Fibroblast of lung (primary cell): ENCODE measurements around the gene SECTM1. TPM values are rescaled to one million over a fixed set of nuclear protein-coding genes. Genes with fewer than 3 reads are reported as not detected.

ENCODE experiments used
- DNase-seq, 2 donors: peaks; one replicate each; pipeline versions ENCODE4 v3.0.0 to v3.0.0-alpha.2; 2010; ENCODE audit warnings: low read depth in 2 of 2
- H2AFZ ChIP-seq: 2 replicates; pipeline ENCODE4 v1.5.1; 2012; ENCODE audit warnings: low read length, control low read depth, inconsistent platforms
- H3K27ac ChIP-seq: 2 replicates; pipeline ENCODE4 v1.5.1; 2011; ENCODE audit warnings: low read length, control low read depth; ENCODE audit not compliant: insufficient read depth
- H3K27me3 ChIP-seq: 2 replicates; pipeline ENCODE4 v1.5.1; 2011; ENCODE audit warnings: mild to moderate bottlenecking, low read length; ENCODE audit not compliant: control insufficient read depth, insufficient read depth
- H3K36me3 ChIP-seq: 2 replicates; pipeline ENCODE4 v1.5.1; 2011; ENCODE audit warnings: low read length; ENCODE audit not compliant: control insufficient read depth, insufficient read depth
- H3K4me1 ChIP-seq: 2 replicates; pipeline ENCODE4 v1.5.1; 2011; ENCODE audit warnings: low read length; ENCODE audit not compliant: control insufficient read depth, insufficient read depth; ENCODE audit errors: extremely low read depth
- H3K4me2 ChIP-seq: 2 replicates; pipeline ENCODE4 v1.5.1; 2011; ENCODE audit warnings: low read length, control low read depth; ENCODE audit not compliant: insufficient read depth; ENCODE audit errors: extremely low read depth
- H3K4me3 ChIP-seq, 4 experiments: fragments of 200-600 bp in 1 of 4; sonication (generic) in 1 of 4; replicated peaks in 1 of 4; 2 replicates each; pipeline ENCODE4 v1.5.1; 2011 to 2016; ENCODE audit warnings: low read length in 4 of 4, low read depth in 3 of 4, mild to moderate bottlenecking in 3 of 4, control low read depth in 2 of 4, inconsistent platforms in 1 of 4, mixed read lengths in 1 of 4; ENCODE audit not compliant: insufficient read depth in 1 of 4; ENCODE audit errors: control extremely low read depth in 1 of 4
- H3K79me2 ChIP-seq: 2 replicates; pipeline ENCODE4 v1.5.1; 2012; ENCODE audit warnings: mild to moderate bottlenecking, low read length, inconsistent platforms; ENCODE audit not compliant: control insufficient read depth, insufficient read depth
- H3K9ac ChIP-seq: 2 replicates; pipeline ENCODE4 v1.5.1; 2011; ENCODE audit warnings: mild to moderate bottlenecking, low read length, control low read depth; ENCODE audit not compliant: insufficient read depth
- H3K9me3 ChIP-seq: 2 replicates; pipeline ENCODE4 v1.5.1; 2012; ENCODE audit warnings: low read depth, low read length; ENCODE audit not compliant: control insufficient read depth, insufficient read depth
- H4K20me1 ChIP-seq: 2 replicates; pipeline ENCODE4 v1.5.1; 2011; ENCODE audit warnings: low read length; ENCODE audit not compliant: control insufficient read depth, insufficient read depth; ENCODE audit errors: extremely low read depth
- CTCF ChIP-seq, 2 donors: IDR thresholded peaks in 1 of 2; conservative IDR thresholded peaks in 1 of 2; 1 replicate in 1 of 2; 2 replicates in 1 of 2; pipeline ENCODE4 v1.5.1; 2011 to 2012; ENCODE audit warnings: low read length in 2 of 2, control low read depth in 1 of 2, inconsistent platforms in 1 of 2, low read depth in 1 of 2, mild to moderate bottlenecking in 1 of 2
- EZH2 ChIP-seq: IDR thresholded peaks from 2 replicates; pipeline ENCODE4 v1.5.1; 2012; ENCODE audit warnings: low read length, control low read depth, mild to moderate bottlenecking; ENCODE audit errors: missing control alignments
- polyA plus RNA-seq, 2 donors: library from polyadenylated mRNA; depleted of rRNA in 1 of 2; stranded (reverse) in 1 of 2; unstranded in 1 of 2; fragments of >200 nt; gene quantifications; 2 replicates each; pipeline ENCODE4 v1.2.1, GENCODE V29; 2011 to 2012; ENCODE audit warnings: missing spikeins in 1 of 2
- total RNA-seq: library from RNA; depleted of rRNA; stranded (reverse); fragments of >200 nt; gene quantifications from 2 replicates; pipeline ENCODE4 v1.2.1, GENCODE V29; 2014

SECTM1 gene
- total and polyA plus RNA-seq, 2 donors (not counting 1 experiment from before 2014, with no cell fraction given): 17.3 to 17.5 TPM

DNA sequence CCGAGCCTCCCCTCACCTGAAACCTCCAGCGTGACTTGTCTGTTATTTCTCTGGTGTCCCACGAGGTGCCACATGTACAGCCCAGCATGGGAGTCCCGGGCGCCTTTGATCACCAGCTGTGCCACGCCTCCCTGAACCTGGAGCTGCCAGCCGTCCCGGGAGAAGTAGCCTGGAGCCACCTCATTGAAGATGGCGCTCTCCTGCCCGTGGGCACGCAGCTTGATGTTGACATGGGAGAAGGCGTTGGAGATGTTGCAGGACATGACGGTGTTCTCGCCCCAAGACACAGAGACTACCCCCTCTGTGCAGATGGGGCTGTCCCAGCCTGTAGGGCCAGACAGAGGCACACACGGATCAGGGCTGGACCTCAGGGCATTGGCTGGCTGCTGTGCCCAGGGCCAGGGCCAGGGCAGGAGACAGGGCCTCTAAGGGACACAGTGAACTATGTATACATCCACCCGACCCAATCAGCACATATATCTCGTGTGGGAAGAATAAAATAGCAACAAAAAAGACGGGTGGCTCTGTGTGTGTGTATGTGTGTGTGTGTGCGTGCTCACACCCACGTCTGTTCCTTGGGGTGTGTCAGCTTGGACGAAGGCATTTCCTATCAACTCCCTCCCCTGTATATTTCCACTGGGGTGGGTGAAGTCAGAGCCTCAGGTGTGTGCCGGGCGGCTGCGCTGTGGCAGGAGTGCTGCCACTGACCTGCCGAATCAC lies 8.8 kb downstream of the SECTM1 start:
- H2AFZ ChIP-seq: no peak overlapping the region
- H3K4me2 ChIP-seq: no peak overlapping the region
- no peak for DNase-seq
- no peaks in the 10 kb centered on the region for H3K79me2 ChIP-seq
- H3K4me1 ChIP-seq: no peaks in the 10 kb centered on the region
- no peaks in the 10 kb centered on the region for H4K20me1 ChIP-seq
- H3K4me3 ChIP-seq: no peak overlapping the region
- no peak overlapping the region for H3K27ac ChIP-seq
- no peak for TF ChIP-seq EZH2
- no peak for TF ChIP-seq CTCF (conservative IDR thresholded peaks at IDR 0.05 in 1 of 2, IDR thresholded peaks at IDR 0.05 in 1 of 2; ENCODE audit: low read depth in 1 of 2, low read length in 2 of 2)
- no peaks in the 10 kb centered on the region for H3K9me3 ChIP-seq
- H3K36me3 ChIP-seq: no peaks in the 10 kb centered on the region
- no peak overlapping the region for H3K9ac ChIP-seq
- H3K27me3 ChIP-seq: no peaks in the 10 kb centered on the region

DNA sequence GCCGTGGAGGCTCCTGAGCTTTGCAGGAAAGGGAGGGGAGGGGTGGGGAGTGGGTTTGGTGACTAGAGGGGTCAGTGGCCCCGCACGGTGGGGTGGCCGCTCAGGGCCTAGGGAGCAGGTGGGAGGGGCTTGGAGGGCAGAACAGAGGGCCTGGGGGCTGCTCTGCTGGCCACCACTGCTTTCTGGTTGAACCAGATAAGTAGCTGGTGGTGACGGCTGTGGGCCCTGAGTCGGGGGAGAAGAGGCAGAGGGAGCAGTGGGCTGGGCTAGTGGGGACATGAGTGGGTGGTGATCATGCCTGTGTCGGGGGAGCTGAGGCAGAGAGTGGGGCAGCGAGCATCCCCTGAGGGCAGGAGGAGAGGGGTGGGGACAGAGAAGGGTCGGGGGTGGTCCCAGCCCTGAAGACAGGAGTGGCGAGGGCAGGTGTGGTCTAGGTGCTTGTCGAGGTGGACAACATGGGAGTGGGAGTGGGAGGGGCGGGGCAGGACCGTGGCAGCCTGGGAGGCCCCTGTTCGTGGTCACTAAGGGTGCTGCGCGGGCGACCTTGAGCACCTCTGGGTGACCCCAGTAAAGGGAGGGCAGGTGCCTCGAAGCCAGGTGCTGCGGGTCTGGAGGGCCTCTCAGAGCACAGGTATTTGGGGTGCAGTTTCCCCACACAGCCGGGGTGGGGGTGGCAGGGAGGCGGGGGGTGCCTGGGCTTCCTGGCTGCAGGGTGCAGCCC lies 9.9 kb downstream of the SECTM1 start:
- H3K4me3 ChIP-seq: no peak overlapping the region
- DNase-seq: no peak
- no peaks in the 10 kb centered on the region for H3K36me3 ChIP-seq
- H3K9ac ChIP-seq: no peak overlapping the region
- H3K4me1 ChIP-seq: no peaks in the 10 kb centered on the region
- no peak overlapping the region for H2AFZ ChIP-seq
- no peaks in the 10 kb centered on the region for H4K20me1 ChIP-seq
- H3K9me3 ChIP-seq: peaks cover 4% of the 10 kb centered on the region
- H3K4me2 ChIP-seq: no peak overlapping the region
- H3K27me3 ChIP-seq: no peaks in the 10 kb centered on the region
- no peak overlapping the region for H3K27ac ChIP-seq
- H3K79me2 ChIP-seq: no peaks in the 10 kb centered on the region
- TF ChIP-seq EZH2: no peak
- TF ChIP-seq CTCF (conservative IDR thresholded peaks at IDR 0.05 in 1 of 2, IDR thresholded peaks at IDR 0.05 in 1 of 2; ENCODE audit: low read depth in 1 of 2, low read length in 2 of 2): no peak

DNA sequence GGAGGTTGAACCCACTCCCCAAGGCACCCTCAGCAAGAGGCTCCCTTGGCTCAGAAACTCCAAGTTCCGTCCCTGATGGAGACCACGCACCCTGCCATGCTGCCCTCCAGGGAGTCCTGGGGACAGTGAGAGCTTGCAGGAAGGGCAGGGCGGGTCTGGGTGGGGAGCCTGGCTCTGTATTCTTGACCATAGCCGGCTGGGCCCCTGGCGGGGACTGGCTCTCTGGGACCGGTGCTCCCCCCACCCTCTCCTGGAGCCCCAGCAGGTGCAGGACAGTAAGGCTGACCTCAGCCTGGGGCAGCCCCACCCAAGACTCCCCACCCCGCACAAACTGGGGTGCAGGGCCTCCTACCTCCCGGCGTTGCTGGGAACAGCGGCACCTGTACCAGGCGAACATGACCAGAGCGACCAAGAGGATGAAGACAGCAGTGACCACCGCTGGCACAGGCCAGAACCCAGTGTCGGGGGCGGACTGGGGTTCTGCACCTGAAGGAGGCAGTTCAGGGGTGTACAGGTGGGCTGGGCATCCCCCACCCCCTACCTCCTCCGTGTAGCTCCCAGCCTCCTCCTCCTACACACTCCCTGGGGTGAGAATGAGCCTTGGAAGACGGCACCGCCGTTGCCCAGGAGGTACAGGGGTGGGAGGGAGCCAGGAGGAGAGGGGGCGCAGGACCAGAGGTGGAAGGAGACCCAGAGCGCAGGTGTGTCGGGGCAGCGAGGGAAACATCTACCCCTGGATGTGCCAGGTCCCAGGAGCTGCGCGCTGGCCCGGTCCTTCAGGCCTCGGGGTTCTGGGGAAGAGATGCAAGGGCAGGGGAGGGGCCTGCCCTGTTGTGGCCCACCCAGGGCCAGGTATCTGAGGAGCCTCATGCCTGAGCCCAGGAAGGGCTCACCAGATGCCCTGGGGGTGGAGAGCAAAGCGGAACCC lies 10.8 kb downstream of the SECTM1 start:
- Histone ChIP-seq H3K27ac (no peak overlapping the region), H3K4me1 (no peaks in the 10 kb centered on the region), H3K36me3 (no peaks in the 10 kb centered on the region), H3K9ac (no peak overlapping the region), H3K27me3 (no peaks in the 10 kb centered on the region), H3K79me2 (no peaks in the 10 kb centered on the region), H3K9me3 (peaks cover 4% of the 10 kb centered on the region), H2AFZ (no peak overlapping the region), H4K20me1 (no peaks in the 10 kb centered on the region), H3K4me3 (no peak overlapping the region), H3K4me2 (no peak overlapping the region)
- no peak for DNase-seq
- TF ChIP-seq EZH2 (no peak), CTCF (conservative IDR thresholded peaks at IDR 0.05 in 1 of 2, IDR thresholded peaks at IDR 0.05 in 1 of 2; ENCODE audit: low read depth in 1 of 2, low read length in 2 of 2) (no peak)
